DND-41 (cell line): Measurements from ENCODE around the gene CNOT3.

ENCODE experiments used
- ATAC-seq: fragments of 200-7000 bp; cut with Tn5 transposase; 3 replicates; pipeline ENCODE4 v1.9.1; 2021; ENCODE audit warnings: low read depth; ENCODE audit not compliant: insufficient read depth
- DNase-seq: peaks from one replicate; pipeline ENCODE4 v3.0.0-alpha.2; 2020
- H2AFZ ChIP-seq: 2 replicates; pipeline ENCODE4 v1.6.0; 2012; ENCODE audit warnings: low read depth, low read length
- H3K27ac ChIP-seq: 2 replicates; pipeline ENCODE4 v1.5.1; 2012; ENCODE audit warnings: low read length, inconsistent platforms
- H3K27me3 ChIP-seq: fragments of 200-600 bp; sonication (generic); 2 replicates; pipeline ENCODE4 v1.6.0; 2012; ENCODE audit warnings: low read length, mild to moderate bottlenecking, inconsistent platforms; ENCODE audit not compliant: insufficient read depth, poor library complexity
- H3K36me3 ChIP-seq: 2 replicates; pipeline ENCODE4 v1.5.1; 2012; ENCODE audit warnings: low read length, inconsistent platforms; ENCODE audit not compliant: insufficient read depth
- H3K4me1 ChIP-seq: 2 replicates; pipeline ENCODE4 v1.5.1; 2012; ENCODE audit warnings: mild to moderate bottlenecking, low read length; ENCODE audit not compliant: insufficient read depth
- H3K4me2 ChIP-seq: 2 replicates; pipeline ENCODE4 v1.6.0; 2012; ENCODE audit warnings: mild to moderate bottlenecking, moderate library complexity, low read length, inconsistent platforms; ENCODE audit not compliant: insufficient read depth
- H3K4me3 ChIP-seq, 2 experiments: fragments of 200-600 bp in 1 of 2; shearing (Covaris generic) in 1 of 2; 2 replicates each; pipeline ENCODE4 v1.5.1; 2012 to 2016; ENCODE audit warnings: inconsistent platforms in 2 of 2, low read length in 2 of 2, mild to moderate bottlenecking in 2 of 2, low read depth in 1 of 2, moderate library complexity in 1 of 2
- H3K79me2 ChIP-seq: 2 replicates; pipeline ENCODE4 v1.6.0; 2012; ENCODE audit warnings: low read length, inconsistent platforms; ENCODE audit not compliant: insufficient read depth
- H3K9ac ChIP-seq: 2 replicates; pipeline ENCODE4 v1.6.0; 2012; ENCODE audit warnings: low read depth, mild to moderate bottlenecking, inconsistent platforms, low read length, moderate library complexity
- H3K9me3 ChIP-seq: 2 replicates; pipeline ENCODE4 v1.5.1; 2012; ENCODE audit warnings: low read length, moderate library complexity, mild to moderate bottlenecking, inconsistent platforms; ENCODE audit not compliant: insufficient read depth, severe bottlenecking
- H4K20me1 ChIP-seq: 2 replicates; pipeline ENCODE4 v1.6.0; 2012; ENCODE audit warnings: low read length; ENCODE audit not compliant: insufficient read depth
- EZH2 ChIP-seq: IDR thresholded peaks from 3 replicates; pipeline ENCODE4 v1.6.1; 2012; ENCODE audit warnings: borderline replicate concordance, low read depth, mild to moderate bottlenecking, moderate library complexity, low read length, inconsistent platforms; ENCODE audit not compliant: severe bottlenecking
- TF ChIP-seq, protein P1 (sequence below): IDR thresholded peaks from 2 replicates; pipeline ENCODE4 v1.5.1; 2012; ENCODE audit warnings: borderline replicate concordance, low read length, moderate library complexity, mild to moderate bottlenecking; ENCODE audit not compliant: poor library complexity, severe bottlenecking; ENCODE audit errors: extremely low read depth

Gene CNOT3

DNA sequence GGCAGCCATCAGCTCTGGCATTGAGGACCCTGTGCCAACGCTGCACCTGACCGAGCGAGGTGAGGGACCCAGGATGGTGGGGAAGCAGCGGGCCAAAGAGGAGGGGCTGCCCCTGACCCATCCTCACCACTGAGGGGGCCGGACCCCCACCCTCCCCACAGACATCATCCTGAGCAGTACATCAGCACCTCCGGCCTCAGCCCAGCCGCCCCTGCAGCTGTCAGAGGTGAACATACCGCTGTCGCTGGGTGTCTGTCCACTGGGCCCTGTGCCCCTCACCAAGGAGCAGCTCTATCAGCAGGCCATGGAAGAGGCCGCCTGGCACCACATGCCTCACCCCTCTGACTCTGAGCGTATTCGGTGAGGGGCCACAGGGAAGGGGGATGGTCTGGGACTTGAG is 14.7 kb downstream of the CNOT3 start:
- no peak overlapping the region for H3K4me2 ChIP-seq
- ATAC-seq (no peak), DNase-seq (no peak)
- no peaks in the 10 kb centered on the region for H3K9me3 ChIP-seq
- peaks cover 48% of the 10 kb centered on the region for H4K20me1 ChIP-seq
- no peak overlapping the region for H2AFZ ChIP-seq
- H3K27ac ChIP-seq: no peak overlapping the region
- no peaks in the 10 kb centered on the region for H3K27me3 ChIP-seq
- peaks cover 6% of the 10 kb centered on the region; the same call in 1 of the 2 replicates for H3K4me1 ChIP-seq
- H3K9ac ChIP-seq: no peak overlapping the region
- peaks cover 98% of the 10 kb centered on the region for H3K36me3 ChIP-seq
- no peak overlapping the region for H3K4me3 ChIP-seq
- TF ChIP-seq EZH2: no peak
- TF ChIP-seq, protein P1, sequence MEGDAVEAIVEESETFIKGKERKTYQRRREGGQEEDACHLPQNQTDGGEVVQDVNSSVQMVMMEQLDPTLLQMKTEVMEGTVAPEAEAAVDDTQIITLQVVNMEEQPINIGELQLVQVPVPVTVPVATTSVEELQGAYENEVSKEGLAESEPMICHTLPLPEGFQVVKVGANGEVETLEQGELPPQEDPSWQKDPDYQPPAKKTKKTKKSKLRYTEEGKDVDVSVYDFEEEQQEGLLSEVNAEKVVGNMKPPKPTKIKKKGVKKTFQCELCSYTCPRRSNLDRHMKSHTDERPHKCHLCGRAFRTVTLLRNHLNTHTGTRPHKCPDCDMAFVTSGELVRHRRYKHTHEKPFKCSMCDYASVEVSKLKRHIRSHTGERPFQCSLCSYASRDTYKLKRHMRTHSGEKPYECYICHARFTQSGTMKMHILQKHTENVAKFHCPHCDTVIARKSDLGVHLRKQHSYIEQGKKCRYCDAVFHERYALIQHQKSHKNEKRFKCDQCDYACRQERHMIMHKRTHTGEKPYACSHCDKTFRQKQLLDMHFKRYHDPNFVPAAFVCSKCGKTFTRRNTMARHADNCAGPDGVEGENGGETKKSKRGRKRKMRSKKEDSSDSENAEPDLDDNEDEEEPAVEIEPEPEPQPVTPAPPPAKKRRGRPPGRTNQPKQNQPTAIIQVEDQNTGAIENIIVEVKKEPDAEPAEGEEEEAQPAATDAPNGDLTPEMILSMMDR: no peak
- H3K79me2 ChIP-seq: peaks cover 12% of the 10 kb centered on the region

DNA sequence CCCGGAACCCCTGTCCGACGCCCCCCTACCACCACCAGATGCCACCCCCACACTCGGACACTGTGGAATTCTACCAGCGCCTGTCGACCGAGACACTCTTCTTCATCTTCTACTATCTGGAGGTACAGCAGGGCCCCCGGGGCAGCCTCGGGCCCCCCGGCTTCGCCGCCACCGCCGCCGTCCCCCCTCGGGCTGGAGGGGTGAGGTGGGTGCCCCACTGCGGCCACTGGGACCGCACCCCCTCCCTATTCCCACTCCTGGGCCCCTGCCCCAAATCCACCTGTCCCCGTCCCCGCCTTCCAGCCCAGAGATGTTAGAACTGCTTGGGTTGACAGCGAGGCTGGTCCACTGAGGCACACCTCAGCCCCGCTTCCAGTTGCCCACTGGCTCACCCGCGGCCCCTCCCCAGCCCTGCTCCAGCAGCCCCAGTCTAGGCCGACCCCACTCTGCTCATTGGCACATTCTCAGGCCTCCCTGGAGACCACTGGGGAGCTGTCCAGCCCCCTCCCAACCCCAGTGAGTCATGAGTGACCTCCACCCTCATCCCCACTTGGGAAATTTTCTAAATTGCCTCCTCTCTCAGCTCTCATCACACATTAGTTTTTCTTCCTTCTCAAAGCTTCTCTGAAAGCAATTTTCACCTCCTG is 15.4 kb downstream of the CNOT3 start:
- peaks cover 13% of the 10 kb centered on the region for H3K4me1 ChIP-seq
- H3K9me3 ChIP-seq: no peaks in the 10 kb centered on the region
- H3K79me2 ChIP-seq: peaks cover 17% of the 10 kb centered on the region
- H3K4me3 ChIP-seq: no peak overlapping the region
- TF ChIP-seq EZH2: no peak
- TF ChIP-seq, protein P1: no peak
- ATAC-seq (no peak), DNase-seq (no peak)
- no peaks in the 10 kb centered on the region for H3K27me3 ChIP-seq
- H3K9ac ChIP-seq: no peak overlapping the region
- H3K4me2 ChIP-seq: no peak overlapping the region
- H4K20me1 ChIP-seq: peaks cover 49% of the 10 kb centered on the region
- peaks cover 98% of the 10 kb centered on the region for H3K36me3 ChIP-seq
- H2AFZ ChIP-seq: no peak overlapping the region
- no peak overlapping the region for H3K27ac ChIP-seq

DNA sequence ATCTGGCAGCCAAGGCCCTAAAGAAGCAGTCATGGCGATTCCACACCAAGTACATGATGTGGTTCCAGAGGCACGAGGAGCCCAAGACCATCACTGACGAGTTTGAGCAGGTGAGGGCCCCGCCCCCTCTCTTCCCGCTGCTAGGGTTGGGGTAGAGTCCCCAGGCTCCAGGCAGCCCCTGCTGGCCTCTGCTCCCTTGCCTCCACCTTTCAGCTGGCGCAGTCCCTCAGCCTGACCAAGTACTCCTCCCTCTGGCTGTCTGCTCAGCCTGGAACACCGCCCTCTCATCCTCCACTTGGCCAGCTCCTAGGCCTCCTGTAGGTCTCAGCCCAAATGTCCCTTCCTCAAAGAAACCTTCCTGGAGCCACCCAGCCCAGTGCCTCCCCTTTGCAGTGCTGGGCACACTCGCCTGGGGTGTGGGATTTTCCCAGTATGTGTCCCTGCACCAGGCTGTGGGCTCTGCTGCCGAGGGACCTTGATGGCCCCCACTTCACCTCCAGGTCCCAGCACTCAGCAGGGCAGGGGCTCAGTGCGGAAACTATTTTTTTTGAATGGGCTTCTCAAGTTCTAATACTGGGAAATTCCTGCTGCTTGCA is 16.3 kb downstream of the CNOT3 start:
- Histone ChIP-seq H3K4me1 (peaks cover 21% of the 10 kb centered on the region), H3K36me3 (peaks cover 95% of the 10 kb centered on the region), H3K4me2 (no peak overlapping the region), H3K4me3 (no peak overlapping the region), H4K20me1 (peaks cover 57% of the 10 kb centered on the region), H3K27me3 (no peaks in the 10 kb centered on the region), H2AFZ (no peak overlapping the region), H3K9ac (no peak overlapping the region), H3K27ac (no peak overlapping the region), H3K9me3 (no peaks in the 10 kb centered on the region), H3K79me2 (peaks cover 25% of the 10 kb centered on the region)
- TF ChIP-seq, protein P1: no peak
- TF ChIP-seq EZH2: no peak
- 0 out of 3 replicates have a peak, but pooled peaks have one; percentile 5 for ATAC-seq
- DNase-seq: no peak
